Lung (tissue), 12 donors: Measurements from ENCODE around the gene QPRT. TPM values are rescaled to one million over a fixed set of nuclear protein-coding genes. Genes with fewer than 3 reads are reported as not detected.
"Not testable (repeated sequence)": the region's sequence is repeated elsewhere in the genome, so short reads cannot be mapped to it uniquely, and the experiment has no call there.

Experiments used
- ATAC-seq: fragments of 200-7000 bp; cut with Tn5 transposase; one replicate; pipeline ENCODE4 v1.9.1; 2020; ENCODE audit warnings: moderate number of reproducible peaks; ENCODE audit not compliant: insufficient read depth, low FRiP score
- DNase-seq, 3 donors: peaks; one replicate each; pipeline ENCODE4 v3.0.0-alpha.2; 2013 to 2017
- H3K27ac ChIP-seq, 2 donors: one replicate each; pipeline ENCODE4 v1.5.1; 2013; ENCODE audit warnings: mild to moderate bottlenecking in 2 of 2, moderate library complexity in 2 of 2, control low read depth in 1 of 2, inconsistent platforms in 1 of 2, low read depth in 1 of 2, low read length in 1 of 2
- H3K27me3 ChIP-seq, 3 donors: one replicate each; pipeline ENCODE4 v1.5.1; 2013; ENCODE audit warnings: low read length in 2 of 3; ENCODE audit not compliant: control insufficient read depth in 3 of 3, insufficient read depth in 3 of 3
- H3K36me3 ChIP-seq, 4 donors: one replicate each; pipeline ENCODE4 v1.5.1; 2013; ENCODE audit warnings: low read length in 4 of 4, mild to moderate bottlenecking in 1 of 4, moderate library complexity in 1 of 4; ENCODE audit not compliant: control insufficient read depth in 4 of 4, insufficient read depth in 4 of 4
- H3K4me1 ChIP-seq, 5 donors: one replicate each; pipeline ENCODE4 v1.5.1; 2013; ENCODE audit warnings: low read length in 5 of 5, mild to moderate bottlenecking in 2 of 5, moderate library complexity in 1 of 5; ENCODE audit not compliant: control insufficient read depth in 5 of 5, insufficient read depth in 5 of 5
- H3K4me3 ChIP-seq: one replicate; pipeline ENCODE4 v1.5.1; 2013; ENCODE audit warnings: mild to moderate bottlenecking, control low read depth, moderate library complexity
- H3K9ac ChIP-seq, 2 donors: one replicate each; pipeline ENCODE4 v1.5.1; 2013; ENCODE audit warnings: low read length in 2 of 2, control low read depth in 1 of 2; ENCODE audit not compliant: insufficient read depth in 1 of 2
- H3K9me3 ChIP-seq, 4 donors: one replicate each; pipeline ENCODE4 v1.5.1; 2013; ENCODE audit warnings: low read length in 3 of 4, mild to moderate bottlenecking in 1 of 4, moderate library complexity in 1 of 4; ENCODE audit not compliant: control insufficient read depth in 4 of 4, insufficient read depth in 3 of 4
- CTCF ChIP-seq: IDR thresholded peaks from 2 replicates; pipeline ENCODE4 v1.5.1; 2012; ENCODE audit warnings: mild to moderate bottlenecking; ENCODE audit errors: control extremely low read depth, extremely low read depth
- WGBS, 2 donors: extraction: QIAGEN DNeasy Blood & Tissue Kit; methylation state at CpG; one replicate each; pipeline ENCODE4 v1.1.7; 2013; 5-methylcytosine and 5-hydroxymethylcytosine counted together
- polyA plus RNA-seq, 2 donors: library from polyadenylated mRNA; stranded (reverse); fragments of 200-250 nt; gene quantifications; one replicate each; pipeline ENCODE4 v1.2.1, GENCODE V29; 2013
- total RNA-seq, 2 donors: library from RNA; depleted of rRNA in 1 of 2; stranded (reverse); fragments of >200 nt in 1 of 2; gene quantifications; one replicate each; pipeline ENCODE4 v1.2.1, GENCODE V29; 2014 to 2021
- donor health status: control.
- donor health status: control.
- donor health status: Bipolar disorder and iron deficiency.
- donor health status: healthy.
- donor health status: DM: yes; HTN: yes; CAD: no.

Gene QPRT
- total and polyA plus RNA-seq, 4 donors: 8.7 to 23.1 (median 15.8) TPM

- no peak overlapping the region for H3K4me3 ChIP-seq
- DNase-seq (no peak), ATAC-seq (no peak)
- WGBS, 2 donors: 30 to 50% methylated on average over 2 of the region's 2 CpGs
- H3K27me3 ChIP-seq: no peaks in the 10 kb centered on the region
- no peak for TF ChIP-seq CTCF
- H3K36me3 ChIP-seq: no peaks in the 10 kb centered on the region
- no peak overlapping the region for H3K27ac ChIP-seq
- no peak overlapping the region for H3K9ac ChIP-seq
- H3K9me3 ChIP-seq: no peaks in the 10 kb centered on the region
- no peaks in the 10 kb centered on the region for H3K4me1 ChIP-seq
Observed at GRCh38 chr16:29738514-29738913, 59.5 kb downstream of the QPRT start.

- H3K27me3 ChIP-seq, DNase-seq, H3K9me3 ChIP-seq, H3K36me3 ChIP-seq, ATAC-seq, H3K27ac ChIP-seq, H3K9ac ChIP-seq, H3K4me3 ChIP-seq, H3K4me1 ChIP-seq: not testable (repeated sequence)
- 85 to 90% methylated on average over 6 of the region's 6 CpGs for WGBS, 2 donors
Observed at GRCh38 chr16:29739927-29740629, 61.1 kb downstream of the QPRT start.

GRCh38 chr16:29740630-29741015, 61.6 kb downstream of the QPRT start:
- not testable (repeated sequence) for ATAC-seq, H3K9ac ChIP-seq

GRCh38 chr16:29742683-29743275, 63.8 kb downstream of the QPRT start:
- DNase-seq (no peak), ATAC-seq (no peak)
- no peak overlapping the region for H3K4me3 ChIP-seq
- no peak overlapping the region for H3K27ac ChIP-seq
- H3K36me3 ChIP-seq: no peaks in the 10 kb centered on the region
- TF ChIP-seq CTCF: no peak
- WGBS, 2 donors: 70 to 85% methylated on average over 7 of the region's 7 CpGs
- no peak overlapping the region for H3K9ac ChIP-seq
- H3K27me3 ChIP-seq: no peaks in the 10 kb centered on the region
- H3K9me3 ChIP-seq: no peaks in the 10 kb centered on the region
- no peaks in the 10 kb centered on the region for H3K4me1 ChIP-seq

More at GRCh38 chr16:29740630-29741015, 61.6 kb downstream of the QPRT start:
- not testable (repeated sequence) for H3K27ac ChIP-seq, H3K4me3 ChIP-seq, H3K36me3 ChIP-seq, H3K27me3 ChIP-seq, H3K9me3 ChIP-seq, H3K4me1 ChIP-seq, DNase-seq
- WGBS, 2 donors: 33 to 53% methylated on average over 11 of the region's 11 CpGs
